H1 (cell line): Measurements from ENCODE around the gene CCDC120. TPM values are rescaled to one million over a fixed set of nuclear protein-coding genes. Genes with fewer than 3 reads are reported as not detected.
A peak's percentile ranks its signal among the peaks of the same experiment; 100 is the strongest.

Source experiments
- ASH2L ChIP-seq: fragments of 200-600, 300-600 bp; sonication (generic); IDR thresholded peaks from one replicate; pipeline ENCODE4 v1.7.1; 2017; ENCODE audit warnings: low read length
- BACH1 ChIP-seq: IDR thresholded peaks from 2 replicates; pipeline ENCODE4 v1.6.1; 2012; ENCODE audit warnings: low read length, improper control_type of control experiment
- CBX5 ChIP-seq: fragments of 300-800, 300-1000 bp; sonication (generic); IDR thresholded peaks from 2 replicates; pipeline ENCODE4 v1.7.1; 2016; ENCODE audit warnings: antibody characterized with exemption, low read length, low read depth
- CHD1 ChIP-seq: IDR thresholded peaks from 2 replicates; pipeline ENCODE4 v1.6.1; 2012; ENCODE audit warnings: low read depth, low read length, improper control_type of control experiment
- CREB1 ChIP-seq: IDR thresholded peaks from 2 replicates; pipeline ENCODE4 v1.6.1; 2012; ENCODE audit warnings: inconsistent platforms
- EP300 ChIP-seq, 2 experiments: IDR thresholded peaks; 1 replicate in 1 of 2; 2 replicates in 1 of 2; pipeline ENCODE4 v1.6.1; 2011 to 2012; ENCODE audit warnings: low read depth in 2 of 2, low read length in 2 of 2, mild to moderate bottlenecking in 2 of 2, borderline replicate concordance in 1 of 2, inconsistent platforms in 1 of 2, moderate library complexity in 1 of 2
- FOSL1 ChIP-seq: IDR thresholded peaks from 2 replicates; pipeline ENCODE4 v1.6.1; 2011; ENCODE audit warnings: mild to moderate bottlenecking, low read depth, low read length, moderate library complexity; ENCODE audit not compliant: insufficient read depth
- GABPA ChIP-seq: IDR thresholded peaks from 2 replicates; pipeline ENCODE4 v1.6.1; 2011; ENCODE audit warnings: mild to moderate bottlenecking, low read length, moderate library complexity, borderline replicate concordance; ENCODE audit not compliant: insufficient read depth
- JUN ChIP-seq: IDR thresholded peaks from 2 replicates; pipeline ENCODE4 v1.6.1; 2011; ENCODE audit warnings: low read depth, mild to moderate bottlenecking, improper control_type of control experiment, low read length
- MAFK ChIP-seq: IDR thresholded peaks from 2 replicates; pipeline ENCODE4 v1.6.1; 2012; ENCODE audit warnings: low read depth, mild to moderate bottlenecking, improper control_type of control experiment, low read length
- NANOG ChIP-seq: IDR thresholded peaks from 2 replicates; pipeline ENCODE4 v1.6.1; 2011; ENCODE audit warnings: low read length, low read depth, mild to moderate bottlenecking, inconsistent platforms; ENCODE audit not compliant: insufficient read depth, poor library complexity, severe bottlenecking
- NRF1 ChIP-seq: IDR thresholded peaks from 2 replicates; pipeline ENCODE4 v1.6.1; 2011; ENCODE audit warnings: mild to moderate bottlenecking, low read depth, low read length, improper control_type of control experiment
- POU5F1 ChIP-seq: IDR thresholded peaks from 2 replicates; pipeline ENCODE4 v1.6.1; 2011; ENCODE audit warnings: low read depth, mild to moderate bottlenecking, low read length, moderate library complexity
- RAD21 ChIP-seq, 2 experiments: IDR thresholded peaks in 1 of 2; conservative IDR thresholded peaks in 1 of 2; 2 replicates each; pipeline ENCODE4 v1.6.1; 2011; ENCODE audit warnings: low read depth in 2 of 2, low read length in 2 of 2, improper control_type of control experiment in 1 of 2, inconsistent platforms in 1 of 2, mild to moderate bottlenecking in 1 of 2, moderate library complexity in 1 of 2
- RBBP5 ChIP-seq: IDR thresholded peaks from 2 replicates; pipeline ENCODE4 v1.7.1; 2012; ENCODE audit warnings: low read depth, mild to moderate bottlenecking, inconsistent platforms, low read length, moderate library complexity, borderline replicate concordance
- RFX5 ChIP-seq: IDR thresholded peaks from 2 replicates; pipeline ENCODE4 v1.6.1; 2011; ENCODE audit warnings: low read depth, low read length, improper control_type of control experiment, borderline replicate concordance
- RXRA ChIP-seq: IDR thresholded peaks from 2 replicates; pipeline ENCODE4 v1.6.1; 2011; ENCODE audit warnings: low read depth, mild to moderate bottlenecking, low read length, moderate library complexity; ENCODE audit not compliant: insufficient read depth
- SAP30 ChIP-seq: fragments of 300-600 bp; sonication (generic); IDR thresholded peaks from 2 replicates; pipeline ENCODE4 v1.7.1; 2012; ENCODE audit warnings: low read length, moderate library complexity, mild to moderate bottlenecking, inconsistent platforms; ENCODE audit not compliant: insufficient read depth, insufficient replicate concordance
- SIN3A ChIP-seq, 2 experiments: IDR thresholded peaks in 1 of 2; conservative IDR thresholded peaks in 1 of 2; 2 replicates each; pipeline ENCODE4 v1.6.1; 2011 to 2012; ENCODE audit warnings: low read length in 2 of 2, improper control_type of control experiment in 1 of 2, low read depth in 1 of 2, mild to moderate bottlenecking in 1 of 2
- TCF12 ChIP-seq: IDR thresholded peaks from 2 replicates; pipeline ENCODE4 v1.6.1; 2011; ENCODE audit warnings: low read depth, mild to moderate bottlenecking, low read length
- polyA plus RNA-seq, 7 experiments: library from polyadenylated mRNA; depleted of rRNA in 3 of 7; stranded (reverse) in 5 of 7; unstranded in 2 of 7; fragments of >200 nt in 5 of 7; fragments of 200-250 nt in 2 of 7; gene quantifications; 1 replicate in 5 of 7; 2 replicates in 1 of 7; 4 replicates in 1 of 7; pipeline versions ENCODE4 v1.2.1 to v1.2.3, GENCODE V29; 2011 to 2013; ENCODE audit warnings: missing spikeins in 2 of 7, mixed read lengths in 2 of 7
- total RNA-seq: library from RNA; stranded (reverse); fragmentation: NEBNext Ultra II Directional; extraction: Animal tissue kit (Norgen Biotek cat#: 25700); gene quantifications from 2 replicates; pipeline ENCODE4 v1.2.1, GENCODE V29; 2021
- TF ChIP-seq, protein P1 (sequence below): IDR thresholded peaks from 2 replicates; pipeline ENCODE4 v1.6.1; 2011; ENCODE audit warnings: low read length, improper control_type of control experiment
- TF ChIP-seq, protein P2 (sequence below): IDR thresholded peaks from 2 replicates; pipeline ENCODE4 v1.6.1; 2012; ENCODE audit warnings: inconsistent platforms

The CCDC120 gene
- total and polyA plus RNA-seq, 2 of the 8 experiments (the other 6 are each of a cell fraction or from before 2014, with no cell fraction given), result 4.9 to 11.9 TPM

DNA sequence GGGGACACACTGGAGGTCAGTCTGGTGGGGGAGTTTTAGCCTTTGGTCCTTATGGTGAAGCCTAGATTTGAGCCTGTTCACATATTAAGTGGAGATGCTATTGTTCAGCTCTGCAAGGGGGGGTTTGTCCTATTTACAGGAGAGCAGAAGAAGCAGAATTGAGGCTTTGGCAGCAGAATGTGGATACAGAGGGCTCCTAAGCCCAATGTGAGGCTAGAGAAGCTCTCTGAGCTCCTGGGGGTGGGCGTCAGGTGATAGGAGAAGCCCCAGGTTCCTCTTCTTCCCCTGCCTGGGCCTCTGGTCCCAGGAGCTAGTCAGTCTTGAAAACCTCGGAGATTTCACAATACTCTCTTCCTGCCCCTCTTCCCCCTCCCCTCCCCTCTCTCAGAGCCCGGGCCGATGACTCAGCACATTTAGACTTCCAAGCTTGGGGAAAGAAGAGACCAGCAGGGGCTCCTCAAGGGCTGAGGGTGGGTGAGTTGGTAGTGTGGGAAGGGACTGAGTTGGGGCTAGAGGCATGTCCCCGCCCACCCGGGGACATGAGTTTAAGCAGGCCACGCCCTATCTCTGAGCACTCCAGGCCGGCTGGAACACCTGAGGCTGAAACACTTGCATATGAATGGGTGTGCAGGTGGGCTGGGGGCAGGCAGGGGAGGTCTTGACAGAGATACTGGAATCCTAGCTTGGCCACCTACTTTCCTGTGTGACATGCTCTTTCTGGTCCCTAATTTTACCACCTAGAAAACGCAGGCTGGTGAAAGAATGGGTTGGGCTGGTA lies 19.0 kb upstream of the CCDC120 start (continued):
- no peak for TF ChIP-seq EP300 (IDR thresholded peaks at IDR 0.05; ENCODE audit: borderline replicate concordance in 1 of 2, low read depth in 2 of 2, low read length in 2 of 2)
- TF ChIP-seq NANOG, result no peak
- no peak for TF ChIP-seq RBBP5
- no peak for TF ChIP-seq CHD1
- TF ChIP-seq SIN3A (conservative IDR thresholded peaks at IDR 0.05 in 1 of 2, IDR thresholded peaks at IDR 0.05 in 1 of 2; ENCODE audit: low read depth in 1 of 2, low read length in 2 of 2), result peak in 1 of 2 experiments; percentile 76; a peak in 1 of 4 replicates
- TF ChIP-seq GABPA, result no peak
- no peak for TF ChIP-seq RFX5
- peak; percentile 60; the same call in 1 of the 2 replicates for TF ChIP-seq POU5F1
- TF ChIP-seq CBX5, result no peak
- TF ChIP-seq RAD21 (IDR thresholded peaks at IDR 0.05 in 1 of 2, conservative IDR thresholded peaks at IDR 0.05 in 1 of 2; ENCODE audit: low read depth in 2 of 2, low read length in 2 of 2), result no peak; a peak in 1 of 4 replicates
- TF ChIP-seq JUN, result no peak
- TF ChIP-seq RXRA, result no peak
- peak; percentile 40 for TF ChIP-seq SAP30
- TF ChIP-seq CREB1, result no peak
- peak; percentile 99 for TF ChIP-seq BACH1
- peak; percentile 37 for TF ChIP-seq ASH2L
- TF ChIP-seq FOSL1, result no peak
- TF ChIP-seq TCF12, result 0 out of 2 replicates have a peak, but pooled peaks have one; percentile 66
- peak; percentile 96 for TF ChIP-seq MAFK
- TF ChIP-seq NRF1, result no peak
- TF ChIP-seq, protein P1, sequence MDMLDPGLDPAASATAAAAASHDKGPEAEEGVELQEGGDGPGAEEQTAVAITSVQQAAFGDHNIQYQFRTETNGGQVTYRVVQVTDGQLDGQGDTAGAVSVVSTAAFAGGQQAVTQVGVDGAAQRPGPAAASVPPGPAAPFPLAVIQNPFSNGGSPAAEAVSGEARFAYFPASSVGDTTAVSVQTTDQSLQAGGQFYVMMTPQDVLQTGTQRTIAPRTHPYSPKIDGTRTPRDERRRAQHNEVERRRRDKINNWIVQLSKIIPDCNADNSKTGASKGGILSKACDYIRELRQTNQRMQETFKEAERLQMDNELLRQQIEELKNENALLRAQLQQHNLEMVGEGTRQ, result no peak
- TF ChIP-seq, protein P2, sequence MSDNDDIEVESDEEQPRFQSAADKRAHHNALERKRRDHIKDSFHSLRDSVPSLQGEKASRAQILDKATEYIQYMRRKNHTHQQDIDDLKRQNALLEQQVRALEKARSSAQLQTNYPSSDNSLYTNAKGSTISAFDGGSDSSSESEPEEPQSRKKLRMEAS, result no peak
